Liver (tissue), 3 donors: ENCODE measurements around the gene COL4A1.

Experiments
- CTCF ChIP-seq: fragments of 150-350 bp; IDR thresholded peaks from 2 replicates; pipeline ENCODE4 v1.5.1; 2017; ENCODE audit warnings: improper control_type of control experiment, low read depth, low read length; ENCODE audit not compliant: missing input control
- FOXA1 ChIP-seq: IDR thresholded peaks from 2 replicates; pipeline ENCODE4 v1.6.1; 2016; ENCODE audit warnings: antibody characterized with exemption
- RAD21 ChIP-seq, 2 donors: IDR thresholded peaks; 2 replicates each; pipeline ENCODE4 v1.6.1; 2016; ENCODE audit warnings: antibody characterized with exemption in 2 of 2, mild to moderate bottlenecking in 2 of 2
- REST ChIP-seq: IDR thresholded peaks from 2 replicates; pipeline ENCODE4 v1.6.1; 2016; ENCODE audit warnings: antibody characterized with exemption, mild to moderate bottlenecking
- donor health status: healthy.
- donor health status: healthy.

- TF ChIP-seq FOXA1 (no peak), REST (no peak), CTCF (no peak), RAD21 (IDR thresholded peaks at IDR 0.05) (no peak)
These were observed 148.7 kb downstream of the COL4A1 start for GRCh38 chr13:110158226-110158625.
